ENCODE results near the gene GRIP2.

GRCh38 chr3:14524311-14524711 is 15.8 kb downstream of the GRIP2 start:
- TF ChIP-seq, protein P1, sequence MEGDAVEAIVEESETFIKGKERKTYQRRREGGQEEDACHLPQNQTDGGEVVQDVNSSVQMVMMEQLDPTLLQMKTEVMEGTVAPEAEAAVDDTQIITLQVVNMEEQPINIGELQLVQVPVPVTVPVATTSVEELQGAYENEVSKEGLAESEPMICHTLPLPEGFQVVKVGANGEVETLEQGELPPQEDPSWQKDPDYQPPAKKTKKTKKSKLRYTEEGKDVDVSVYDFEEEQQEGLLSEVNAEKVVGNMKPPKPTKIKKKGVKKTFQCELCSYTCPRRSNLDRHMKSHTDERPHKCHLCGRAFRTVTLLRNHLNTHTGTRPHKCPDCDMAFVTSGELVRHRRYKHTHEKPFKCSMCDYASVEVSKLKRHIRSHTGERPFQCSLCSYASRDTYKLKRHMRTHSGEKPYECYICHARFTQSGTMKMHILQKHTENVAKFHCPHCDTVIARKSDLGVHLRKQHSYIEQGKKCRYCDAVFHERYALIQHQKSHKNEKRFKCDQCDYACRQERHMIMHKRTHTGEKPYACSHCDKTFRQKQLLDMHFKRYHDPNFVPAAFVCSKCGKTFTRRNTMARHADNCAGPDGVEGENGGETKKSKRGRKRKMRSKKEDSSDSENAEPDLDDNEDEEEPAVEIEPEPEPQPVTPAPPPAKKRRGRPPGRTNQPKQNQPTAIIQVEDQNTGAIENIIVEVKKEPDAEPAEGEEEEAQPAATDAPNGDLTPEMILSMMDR (IDR thresholded peaks at IDR 0.05): no peak
- TF ChIP-seq POLR2A (IDR thresholded peaks at IDR 0.05): no peak
